GM12875 (cell line): ENCODE data around the gene LINC01488.

ENCODE experiments used
- H3K4me3 ChIP-seq: one replicate; pipeline ENCODE4 v1.5.1; 2011; ENCODE audit warnings: low read depth, low read length, control low read depth
- CTCF ChIP-seq: IDR thresholded peaks from 2 replicates; pipeline ENCODE4 v1.5.1; 2011; ENCODE audit warnings: low read depth, mild to moderate bottlenecking, control low read depth, inconsistent platforms, low read length, moderate library complexity, borderline replicate concordance; ENCODE audit not compliant: insufficient read depth

LINC01488 gene

GRCh38 chr11:69486773-69487291, 5.4 kb downstream of the LINC01488 start:
- TF ChIP-seq CTCF = no peak
- H3K4me3 ChIP-seq = no peak overlapping the region

- H3K4me3 ChIP-seq = no peak overlapping the region
These were observed 5.9 kb downstream of the LINC01488 start for GRCh38 chr11:69487391-69487790.

GRCh38 chr11:69487849-69488542, 6.5 kb downstream of the LINC01488 start:
- no peak for TF ChIP-seq CTCF
- H3K4me3 ChIP-seq = no peak overlapping the region

More at GRCh38 chr11:69487391-69487790, 5.9 kb downstream of the LINC01488 start:
- TF ChIP-seq CTCF = no peak

GRCh38 chr11:69488543-69488940, 7.1 kb downstream of the LINC01488 start:
- no peak for TF ChIP-seq CTCF

GRCh38 chr11:69489031-69489745, 7.7 kb downstream of the LINC01488 start:
- TF ChIP-seq CTCF = no peak
- H3K4me3 ChIP-seq = no peak overlapping the region

More at GRCh38 chr11:69488543-69488940, 7.1 kb downstream of the LINC01488 start:
- H3K4me3 ChIP-seq = no peak overlapping the region

GRCh38 chr11:69489746-69490365, 8.4 kb downstream of the LINC01488 start:
- no peak overlapping the region for H3K4me3 ChIP-seq
- no peak for TF ChIP-seq CTCF

GRCh38 chr11:69490516-69490915, 9.1 kb downstream of the LINC01488 start:
- TF ChIP-seq CTCF = no peak
- no peak overlapping the region for H3K4me3 ChIP-seq
